Measurements from ENCODE around the gene SCO2. TPM values are rescaled to one million over a fixed set of nuclear protein-coding genes. Genes with fewer than 3 reads are reported as not detected.

The SCO2 gene
- total and polyA plus RNA-seq, 2 of the 13 experiments (the other 11 are each of a cell fraction or from before 2014, with no cell fraction given) = 0.32 to 3.7 TPM

DNA sequence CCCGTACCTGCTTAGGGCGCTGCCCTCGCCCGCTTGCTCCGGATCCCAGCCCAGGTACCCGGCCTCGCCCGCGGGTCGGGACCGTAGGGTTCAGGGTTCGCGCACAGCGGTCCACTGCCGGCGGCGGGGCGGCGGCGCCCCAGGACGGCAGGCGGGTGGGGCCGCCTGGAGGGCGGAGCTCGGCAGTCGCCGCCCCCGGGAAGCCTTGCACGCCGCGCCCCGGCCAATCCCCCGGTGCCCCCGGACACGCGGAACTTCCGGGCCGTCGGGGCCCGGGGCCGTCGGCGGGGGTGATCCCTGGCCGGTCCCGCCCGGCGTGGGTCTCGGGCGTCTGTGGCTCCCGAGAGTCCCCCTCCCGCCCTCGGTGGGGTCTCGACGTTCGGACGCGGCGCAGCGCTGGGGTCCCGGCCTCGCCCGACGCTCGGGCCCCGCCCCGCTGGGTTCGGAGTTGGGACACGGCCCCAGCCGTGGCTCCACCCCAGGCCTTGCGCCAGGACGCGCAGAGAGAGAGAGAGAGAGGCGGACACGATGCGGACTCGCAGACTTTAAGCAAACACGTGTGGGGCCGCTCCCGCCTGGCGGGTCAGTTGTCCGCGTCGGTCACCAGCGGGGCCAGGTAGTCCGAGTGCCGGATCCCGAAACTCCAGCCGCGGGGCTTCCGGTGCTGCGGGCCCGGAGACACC is 4.6 kb upstream of the SCO2 start, which contains the start of gene TYMP (continued):
- TF ChIP-seq BRF2 (CRISPR knock-in tag; IDR thresholded peaks at IDR 0.05) (no peak; the same call in 1 of the 2 replicates), ZNF549 (CRISPR knock-in tag; IDR thresholded peaks at IDR 0.05) (no peak), ATF7-NPFF (CRISPR knock-in tag; IDR thresholded peaks at IDR 0.05; ENCODE audit: low read depth) (no peak), AHR (CRISPR knock-in tag; IDR thresholded peaks at IDR 0.05) (no peak), NFE2 (CRISPR knock-in tag; IDR thresholded peaks at IDR 0.05) (no peak), KDM5A (IDR thresholded peaks at IDR 0.05; ENCODE audit: borderline replicate concordance, low read length) (no peak), ZFP62 (CRISPR knock-in tag; IDR thresholded peaks at IDR 0.05) (no peak), SP5 (CRISPR knock-in tag; IDR thresholded peaks at IDR 0.05; ENCODE audit: borderline replicate concordance, low read depth) (no peak; the same call in 1 of the 2 replicates), ZNF292 (CRISPR knock-in tag; IDR thresholded peaks at IDR 0.05; ENCODE audit: borderline replicate concordance, low read depth) (no peak), ZKSCAN8 (CRISPR knock-in tag; IDR thresholded peaks at IDR 0.05; ENCODE audit: borderline replicate concordance) (0 out of 2 replicates have a peak, but pooled peaks have one; percentile 70), SRSF4 (IDR thresholded peaks at IDR 0.05; ENCODE audit: low read depth, low read length, poor library complexity, severe bottlenecking) (no peak), ZNF34 (CRISPR knock-in tag; IDR thresholded peaks at IDR 0.05; ENCODE audit: borderline replicate concordance) (no peak), ZNF772 (CRISPR knock-in tag; IDR thresholded peaks at IDR 0.05) (no peak), NCOA5 (CRISPR knock-in tag; IDR thresholded peaks at IDR 0.05) (no peak), NR2F6 (IDR thresholded peaks at IDR 0.05) (no peak), NR2F6 (CRISPR knock-in tag; IDR thresholded peaks at IDR 0.05) (no peak; the same call in 1 of the 2 replicates), ZNF30 (CRISPR knock-in tag; IDR thresholded peaks at IDR 0.05) (no peak), NR0B2 (CRISPR knock-in tag; IDR thresholded peaks at IDR 0.05) (peak; percentile 67; the same call in 1 of the 2 replicates), HMG20B (CRISPR knock-in tag; conservative IDR thresholded peaks at IDR 0.05) (0 out of 2 replicates have a peak, but pooled peaks have one; percentile 33), ZNF558 (CRISPR knock-in tag; IDR thresholded peaks at IDR 0.05; ENCODE audit: borderline replicate concordance) (no peak; the same call in 1 of the 2 replicates), HOXA5 (CRISPR knock-in tag; IDR thresholded peaks at IDR 0.05) (0 out of 2 replicates have a peak, but pooled peaks have one; percentile 20), DNMT1 (CRISPR knock-in tag; IDR thresholded peaks at IDR 0.05) (no peak), ZNF556 (CRISPR knock-in tag; IDR thresholded peaks at IDR 0.05; ENCODE audit: borderline replicate concordance) (peak; percentile 5; the same call in 1 of the 2 replicates), MAF1 (CRISPR knock-in tag; IDR thresholded peaks at IDR 0.05; ENCODE audit: borderline replicate concordance) (0 out of 2 replicates have a peak, but pooled peaks have one; percentile 28), SMAD3 (CRISPR knock-in tag; IDR thresholded peaks at IDR 0.05) (no peak), TRIM22 (IDR thresholded peaks at IDR 0.05) (no peak), PATZ1 (CRISPR knock-in tag; IDR thresholded peaks at IDR 0.05) (no peak; the same call in none of the 2 replicates), TOE1 (CRISPR knock-in tag; IDR thresholded peaks at IDR 0.05) (no peak)

Measured in HepG2 (cell line).